Measurements from ENCODE around the gene PEAK1. TPM values are rescaled to one million over a fixed set of nuclear protein-coding genes. Genes with fewer than 3 reads are reported as not detected.

The PEAK1 gene
- polyA plus RNA-seq, 1 experiment = 40.7 TPM

DNA sequence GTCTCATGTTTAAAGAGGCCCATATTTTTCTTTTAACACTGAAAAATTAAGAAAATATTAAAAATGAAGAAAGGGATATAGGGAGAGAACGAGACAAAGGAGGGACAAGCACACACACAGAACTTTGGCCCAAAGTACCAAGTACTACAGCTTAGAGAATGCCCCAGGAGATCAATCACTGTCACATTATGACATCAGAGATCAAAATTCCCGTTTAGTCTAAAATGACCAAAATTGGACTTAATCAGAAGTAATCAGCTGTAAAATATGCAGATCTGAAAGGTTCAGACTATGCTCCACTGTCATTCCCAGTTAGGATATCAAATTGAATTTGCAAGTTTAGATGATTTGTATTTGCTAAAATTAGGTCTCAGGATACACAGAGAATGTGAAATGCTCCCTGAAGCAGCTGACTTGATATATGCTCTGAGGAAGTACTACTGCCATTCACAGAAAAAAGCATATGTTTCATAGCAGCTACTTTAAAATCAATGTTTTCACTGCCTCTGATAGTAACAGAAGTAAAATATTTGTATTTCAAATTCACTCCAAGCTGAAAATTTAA is 123.0 kb downstream of the PEAK1 start:
- ChIA-PET CTCF (interaction anchor here (0.9 kb wide), 1 partner anchor 112 kb away, joined by 3 read pairs; no protein-coding TSS in a partner anchor), POLR2A (no interaction called here)
- no peak for TF ChIP-seq CTCF (IDR thresholded peaks at IDR 0.05; ENCODE audit: insufficient read depth, low read depth, low read length)
- Histone ChIP-seq H3K4me3 (ENCODE audit: low read depth, low read length) (no peak overlapping the region), H3K36me3 (ENCODE audit: control insufficient read depth, insufficient read depth, low read length) (no peaks in the 10 kb centered on the region), H3K27me3 (ENCODE audit: control insufficient read depth, insufficient read depth, low read length) (no peaks in the 10 kb centered on the region)
- no peak for DNase-seq (ENCODE audit: low read depth)

DNA sequence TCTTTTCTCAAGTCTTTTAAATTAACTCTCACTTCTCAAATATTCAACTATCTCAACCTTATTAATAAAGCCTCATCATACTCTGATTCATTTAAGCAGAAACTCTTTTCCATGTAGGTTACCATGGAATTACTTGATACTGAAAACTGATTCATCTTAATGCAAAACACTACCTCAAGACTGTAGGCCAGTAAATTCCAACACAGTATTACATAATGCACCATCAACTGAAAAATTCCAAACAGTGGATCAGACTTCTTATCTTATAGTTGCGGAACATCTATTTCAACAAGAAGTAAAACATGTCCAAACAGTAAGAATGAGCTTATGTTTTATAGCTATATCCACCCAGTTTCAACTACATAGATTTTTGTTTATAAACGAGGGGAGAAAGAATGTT is 124.5 kb downstream of the PEAK1 start:
- POLR2A ChIA-PET = no interaction called here
- no peaks in the 10 kb centered on the region for H3K36me3 ChIP-seq (ENCODE audit: control insufficient read depth, insufficient read depth, low read length)
- TF ChIP-seq CTCF (IDR thresholded peaks at IDR 0.05; ENCODE audit: insufficient read depth, low read depth, low read length) = no peak
- CTCF ChIA-PET = no interaction called here
- peak; percentile 20 for DNase-seq (ENCODE audit: low read depth)
- no peak overlapping the region for H3K4me3 ChIP-seq (ENCODE audit: low read depth, low read length)
- no peaks in the 10 kb centered on the region for H3K27me3 ChIP-seq (ENCODE audit: control insufficient read depth, insufficient read depth, low read length)

- no peak overlapping the region for H3K4me3 ChIP-seq (ENCODE audit: low read depth, low read length)
- ChIA-PET CTCF (no interaction called here), POLR2A (no interaction called here)
- no peak for TF ChIP-seq CTCF (IDR thresholded peaks at IDR 0.05; ENCODE audit: insufficient read depth, low read depth, low read length)
- no peaks in the 10 kb centered on the region for H3K36me3 ChIP-seq (ENCODE audit: control insufficient read depth, insufficient read depth, low read length)
- DNase-seq (ENCODE audit: low read depth) = no peak
- H3K27me3 ChIP-seq (ENCODE audit: control insufficient read depth, insufficient read depth, low read length) = no peaks in the 10 kb centered on the region
Measured at GRCh38 chr15:77292969-77293558, 126.8 kb downstream of the PEAK1 start.

- Histone ChIP-seq H3K36me3 (ENCODE audit: control insufficient read depth, insufficient read depth, low read length) (no peaks in the 10 kb centered on the region), H3K27me3 (ENCODE audit: control insufficient read depth, insufficient read depth, low read length) (no peaks in the 10 kb centered on the region), H3K4me3 (ENCODE audit: low read depth, low read length) (no peak overlapping the region)
- POLR2A ChIA-PET = no interaction called here
- CTCF ChIA-PET = no interaction called here
- TF ChIP-seq CTCF (IDR thresholded peaks at IDR 0.05; ENCODE audit: insufficient read depth, low read depth, low read length) = no peak
- DNase-seq (ENCODE audit: low read depth) = no peak
Measured at GRCh38 chr15:77291107-77291506, 128.8 kb downstream of the PEAK1 start.

DNA sequence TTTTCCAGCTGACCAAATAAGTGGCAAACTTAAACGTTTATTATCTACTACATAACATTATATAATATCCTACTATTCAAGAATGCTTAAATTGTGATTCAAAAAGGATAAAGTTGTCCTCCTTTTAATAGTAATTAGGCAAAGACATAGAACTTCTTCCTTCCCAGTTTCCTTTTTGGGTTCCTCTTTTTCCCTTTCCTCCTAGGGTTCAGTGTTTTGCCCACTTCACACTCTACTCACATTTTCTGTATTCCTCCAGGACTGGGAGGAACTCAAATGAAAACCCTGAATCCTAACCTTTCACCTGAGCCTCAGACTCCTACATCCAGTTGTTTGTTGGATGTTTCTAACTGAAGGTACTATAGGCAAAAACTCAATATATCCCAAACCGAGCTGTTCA is 132.5 kb downstream of the PEAK1 start:
- no peak for TF ChIP-seq CTCF (IDR thresholded peaks at IDR 0.05; ENCODE audit: insufficient read depth, low read depth, low read length)
- H3K27me3 ChIP-seq (ENCODE audit: control insufficient read depth, insufficient read depth, low read length) = no peaks in the 10 kb centered on the region
- ChIA-PET POLR2A (no interaction called here), CTCF (no interaction called here)
- no peak for DNase-seq (ENCODE audit: low read depth)
- no peak overlapping the region for H3K4me3 ChIP-seq (ENCODE audit: low read depth, low read length)
- no peaks in the 10 kb centered on the region for H3K36me3 ChIP-seq (ENCODE audit: control insufficient read depth, insufficient read depth, low read length)
